H9 (cell line): ENCODE data around the gene CROCC. TPM values are rescaled to one million over a fixed set of nuclear protein-coding genes. Genes with fewer than 3 reads are reported as not detected.

ENCODE experiments used
- DNase-seq: peaks from one replicate; pipeline ENCODE4 v3.0.0-alpha.2; 2017
- H2AFZ ChIP-seq: one replicate; pipeline ENCODE4 v1.6.1; 2013; ENCODE audit warnings: mild to moderate bottlenecking, low read length, control low read depth, moderate library complexity
- H2AK5ac ChIP-seq: 2 replicates; pipeline ENCODE4 v1.6.1; 2013; ENCODE audit warnings: low read length, control low read depth, mixed read lengths; ENCODE audit not compliant: insufficient read length
- H2BK120ac ChIP-seq: one replicate; pipeline ENCODE4 v1.6.1; 2013; ENCODE audit warnings: low read depth, mild to moderate bottlenecking, low read length, control low read depth, inconsistent platforms; ENCODE audit not compliant: poor library complexity, severe bottlenecking
- H2BK12ac ChIP-seq: 2 replicates; pipeline ENCODE4 v1.6.1; 2013; ENCODE audit warnings: low read length, control low read depth, mixed read lengths, low read depth; ENCODE audit not compliant: insufficient read length
- H2BK15ac ChIP-seq: 2 replicates; pipeline ENCODE4 v1.6.1; 2013; ENCODE audit warnings: low read depth, low read length, control low read depth
- H2BK20ac ChIP-seq: one replicate; pipeline ENCODE4 v1.6.1; 2013; ENCODE audit warnings: low read depth, mild to moderate bottlenecking, low read length, control low read depth, inconsistent platforms; ENCODE audit not compliant: poor library complexity, severe bottlenecking
- H2BK5ac ChIP-seq: 2 replicates; pipeline ENCODE4 v1.6.1; 2013; ENCODE audit warnings: low read length, control low read depth, mixed read lengths; ENCODE audit not compliant: insufficient read length
- H3K14ac ChIP-seq: 2 replicates; pipeline ENCODE4 v1.6.1; 2013; ENCODE audit warnings: low read length, control low read depth; ENCODE audit not compliant: insufficient read depth
- H3K18ac ChIP-seq: 2 replicates; pipeline ENCODE4 v1.6.1; 2013; ENCODE audit warnings: low read depth, mild to moderate bottlenecking, mixed read lengths, low read length, control low read depth; ENCODE audit not compliant: insufficient read length
- H3K23ac ChIP-seq: 2 replicates; pipeline ENCODE4 v1.6.1; 2013; ENCODE audit warnings: low read length, control low read depth, mixed read lengths, low read depth; ENCODE audit not compliant: insufficient read length
- H3K23me2 ChIP-seq: 2 replicates; pipeline ENCODE4 v1.6.1; 2013; ENCODE audit warnings: low read depth, mild to moderate bottlenecking, mixed read lengths, low read length, control low read depth; ENCODE audit not compliant: insufficient read length, poor library complexity, severe bottlenecking
- H3K27ac ChIP-seq: 2 replicates; pipeline ENCODE4 v1.5.1; 2013; ENCODE audit warnings: low read length, control low read depth, mixed read lengths, low read depth; ENCODE audit not compliant: insufficient read length
- H3K27me3 ChIP-seq: 2 replicates; pipeline ENCODE4 v1.6.1; 2013; ENCODE audit warnings: low read length, control low read depth, inconsistent platforms; ENCODE audit not compliant: insufficient read depth
- H3K4ac ChIP-seq: 2 replicates; pipeline ENCODE4 v1.6.1; 2013; ENCODE audit warnings: low read depth, mild to moderate bottlenecking, control low read depth, inconsistent platforms, low read length, moderate library complexity
- H3K4me1 ChIP-seq: 2 replicates; pipeline ENCODE4 v1.6.1; 2013; ENCODE audit warnings: low read length, control low read depth, inconsistent platforms; ENCODE audit not compliant: insufficient read depth
- H3K4me2 ChIP-seq: 2 replicates; pipeline ENCODE4 v1.6.1; 2013; ENCODE audit warnings: low read length, control low read depth, mixed read lengths; ENCODE audit not compliant: insufficient read length, insufficient read depth
- H3K56ac ChIP-seq: 2 replicates; pipeline ENCODE4 v1.6.1; 2013; ENCODE audit warnings: low read depth, mild to moderate bottlenecking, mixed read lengths, low read length, control low read depth; ENCODE audit not compliant: insufficient read length
- H3K79me1 ChIP-seq: 2 replicates; pipeline ENCODE4 v1.6.1; 2013; ENCODE audit warnings: low read depth, mild to moderate bottlenecking, moderate library complexity, low read length, control low read depth, inconsistent platforms; ENCODE audit not compliant: insufficient read depth, poor library complexity, severe bottlenecking
- H3K79me2 ChIP-seq: 2 replicates; pipeline ENCODE4 v1.6.1; 2013; ENCODE audit warnings: low read length, control low read depth, inconsistent platforms; ENCODE audit not compliant: insufficient read depth
- H3K9ac ChIP-seq: 2 replicates; pipeline ENCODE4 v1.6.1; 2013; ENCODE audit warnings: low read length, control low read depth, mixed read lengths; ENCODE audit not compliant: insufficient read length; ENCODE audit errors: extremely low read depth
- H3K9me3 ChIP-seq: one replicate; pipeline ENCODE4 v1.6.1; 2013; ENCODE audit warnings: low read depth, low read length, inconsistent platforms; ENCODE audit not compliant: control insufficient read depth
- H3T11ph ChIP-seq: one replicate; pipeline ENCODE4 v1.6.1; 2013; ENCODE audit warnings: mild to moderate bottlenecking, low read length, control low read depth, inconsistent platforms
- H4K20me1 ChIP-seq: one replicate; pipeline ENCODE4 v1.6.1; 2013; ENCODE audit not compliant: control insufficient read depth, insufficient read length, insufficient read depth
- H4K5ac ChIP-seq: 2 replicates; pipeline ENCODE4 v1.6.1; 2013; ENCODE audit warnings: low read depth, mild to moderate bottlenecking, mixed read lengths, low read length, control low read depth; ENCODE audit not compliant: insufficient read length
- H4K8ac ChIP-seq: replicated peaks from 2 replicates; pipeline ENCODE4 v1.6.1; 2013; ENCODE audit warnings: low read length, control low read depth, mixed read lengths, low read depth; ENCODE audit not compliant: insufficient read length
- H4K91ac ChIP-seq: 2 replicates; pipeline ENCODE4 v1.6.1; 2013; ENCODE audit warnings: low read depth, mild to moderate bottlenecking, moderate library complexity, mixed read lengths, low read length, control low read depth; ENCODE audit not compliant: insufficient read length
- H3K27ac Mint-ChIP-seq, 3 experiments: 2 replicates in 2 of 3; 3 replicates in 1 of 3; pipeline ENCODE4 v1.8.0; 2020 to 2021; ENCODE audit warnings: mixed read lengths in 3 of 3, mild to moderate bottlenecking in 1 of 3, moderate library complexity in 1 of 3
- H3K27me3 Mint-ChIP-seq: 2 replicates; pipeline ENCODE4 v1.8.0; 2021; ENCODE audit warnings: low read depth, mild to moderate bottlenecking, moderate library complexity, mixed read lengths
- H3K36me3 Mint-ChIP-seq, 3 experiments: 2 replicates in 2 of 3; 3 replicates in 1 of 3; pipeline ENCODE4 v1.8.0; 2020 to 2021; ENCODE audit warnings: low read depth in 3 of 3, mixed read lengths in 3 of 3; ENCODE audit not compliant: insufficient read depth in 1 of 3
- H3K4me1 Mint-ChIP-seq, 2 experiments: 2 replicates each; pipeline ENCODE4 v1.8.0; 2020; ENCODE audit warnings: mixed read lengths in 2 of 2
- H3K4me3 Mint-ChIP-seq, 2 experiments: 2 replicates in 1 of 2; 3 replicates in 1 of 2; pipeline ENCODE4 v1.8.0; 2020 to 2021; ENCODE audit warnings: mild to moderate bottlenecking in 2 of 2, mixed read lengths in 2 of 2, moderate library complexity in 1 of 2
- H3K9me3 Mint-ChIP-seq, 2 experiments: 2 replicates in 1 of 2; 3 replicates in 1 of 2; pipeline ENCODE4 v1.8.0; 2020; ENCODE audit warnings: mild to moderate bottlenecking in 2 of 2, mixed read lengths in 2 of 2, moderate library complexity in 1 of 2
- WGBS: extraction: QIAGEN DNeasy Blood & Tissue Kit; methylation state at CpG from one replicate; pipeline ENCODE4 v1.1.7; 2013; ENCODE audit warnings: missing lambda C conversion rate, low lambda C conversion rate, mixed read lengths; ENCODE audit not compliant: insufficient read length; ENCODE audit errors: extremely low coverage; 5-methylcytosine and 5-hydroxymethylcytosine counted together
- total RNA-seq: library from RNA; stranded (reverse); gene quantifications from 2 replicates; pipeline ENCODE4 v1.2.1, GENCODE V29; 2021
- TF ChIP-seq, protein P1 (sequence below): fragments of 200-600 bp; sonication (generic); conservative IDR thresholded peaks from 3 replicates; pipeline ENCODE4 v1.8.0; 2021; ENCODE audit warnings: antibody characterized with exemption, mild to moderate bottlenecking

Gene CROCC
- total RNA-seq, 1 experiment from 2014 or later: 40.7 TPM

GRCh38 chr1:16983649-16984048 lies 61.9 kb downstream of the CROCC start:
- TF ChIP-seq, protein P1, sequence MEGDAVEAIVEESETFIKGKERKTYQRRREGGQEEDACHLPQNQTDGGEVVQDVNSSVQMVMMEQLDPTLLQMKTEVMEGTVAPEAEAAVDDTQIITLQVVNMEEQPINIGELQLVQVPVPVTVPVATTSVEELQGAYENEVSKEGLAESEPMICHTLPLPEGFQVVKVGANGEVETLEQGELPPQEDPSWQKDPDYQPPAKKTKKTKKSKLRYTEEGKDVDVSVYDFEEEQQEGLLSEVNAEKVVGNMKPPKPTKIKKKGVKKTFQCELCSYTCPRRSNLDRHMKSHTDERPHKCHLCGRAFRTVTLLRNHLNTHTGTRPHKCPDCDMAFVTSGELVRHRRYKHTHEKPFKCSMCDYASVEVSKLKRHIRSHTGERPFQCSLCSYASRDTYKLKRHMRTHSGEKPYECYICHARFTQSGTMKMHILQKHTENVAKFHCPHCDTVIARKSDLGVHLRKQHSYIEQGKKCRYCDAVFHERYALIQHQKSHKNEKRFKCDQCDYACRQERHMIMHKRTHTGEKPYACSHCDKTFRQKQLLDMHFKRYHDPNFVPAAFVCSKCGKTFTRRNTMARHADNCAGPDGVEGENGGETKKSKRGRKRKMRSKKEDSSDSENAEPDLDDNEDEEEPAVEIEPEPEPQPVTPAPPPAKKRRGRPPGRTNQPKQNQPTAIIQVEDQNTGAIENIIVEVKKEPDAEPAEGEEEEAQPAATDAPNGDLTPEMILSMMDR: no peak
- Histone ChIP-seq H3K79me1 (no peaks in the 10 kb centered on the region), H2AK5ac (no peak overlapping the region), H3K23me2 (peaks cover 11% of the 10 kb centered on the region), H4K91ac (no peak overlapping the region), H3K56ac (no peak overlapping the region), H4K5ac (no peak overlapping the region), H2BK120ac (no peak overlapping the region), H2BK12ac (no peak overlapping the region), H3K23ac (no peak overlapping the region), H2BK5ac (no peak overlapping the region), H3K27me3 (no peaks in the 10 kb centered on the region), H3K14ac (no peak overlapping the region; the same call in 1 of the 2 replicates), H3K18ac (no peak overlapping the region), H4K20me1 (no peaks in the 10 kb centered on the region), H3K4ac (no peak overlapping the region), H3K9me3 (no peaks in the 10 kb centered on the region), H2BK20ac (no peak overlapping the region), H3K4me2 (no peak overlapping the region), H3T11ph (no peak overlapping the region), H3K27ac (no peak overlapping the region), H4K8ac (no peak overlapping the region), H3K4me1 (no peaks in the 10 kb centered on the region; the same call in 1 of the 2 replicates), H3K9ac (no peak overlapping the region), H3K79me2 (no peaks in the 10 kb centered on the region; the same call in 1 of the 2 replicates), H2BK15ac (no peak overlapping the region), H2AFZ (no peak overlapping the region)
- no peak overlapping the region for H3K4me3 Mint-ChIP-seq
- peaks cover 5 to 12% (median 10%) of the 10 kb centered on the region in 3 experiments; a peak in 4 of 7 replicates for H3K36me3 Mint-ChIP-seq
- peak overlapping the region in 1 of 3 experiments; percentile 34; a peak in 2 of 7 replicates for H3K27ac Mint-ChIP-seq
- no CpG with 5 or more reads among the region's 4 CpGs for WGBS
- DNase-seq: no peak
- peaks cover 9% of the 10 kb centered on the region for H3K27me3 Mint-ChIP-seq
- H3K4me1 Mint-ChIP-seq: peaks cover 21 to 30% of the 10 kb centered on the region in 2 experiments
- H3K9me3 Mint-ChIP-seq: no peaks in the 10 kb centered on the region
